GM23338 (cell line): ENCODE data around the gene ALDH8A1. TPM values are rescaled to one million over a fixed set of nuclear protein-coding genes. Genes with fewer than 3 reads are reported as not detected.

Experiments
- ATAC-seq: fragments of 200-7000 bp; cut with Tn5 transposase; 3 replicates; pipeline ENCODE4 v1.9.1; 2020
- DNase-seq: peaks from one replicate; pipeline ENCODE4 v3.0.0-alpha.2; 2015; ENCODE audit warnings: low spot score
- H2AFZ ChIP-seq: fragments of 200-600 bp; sonication (generic); 2 replicates; pipeline ENCODE4 v1.8.0; 2016; ENCODE audit warnings: antibody characterized with exemption, mild to moderate bottlenecking, moderate library complexity
- H3F3A ChIP-seq: fragments of 200-600 bp; sonication (generic); replicated peaks from 2 replicates; pipeline ENCODE4 v1.8.0; 2017; ENCODE audit warnings: antibody characterized with exemption, mixed run types, low read depth
- H3K27ac ChIP-seq: fragments of 200-600 bp; sonication (generic); 2 replicates; pipeline ENCODE4 v1.6.1; 2016; ENCODE audit warnings: low read depth
- H3K27me3 ChIP-seq: fragments of 200-600 bp; sonication (generic); 2 replicates; pipeline ENCODE4 v1.8.0; 2016; ENCODE audit warnings: mild to moderate bottlenecking, mixed run types, moderate library complexity; ENCODE audit not compliant: insufficient read depth
- H3K36me3 ChIP-seq: fragments of 200-600 bp; sonication (generic); 2 replicates; pipeline ENCODE4 v1.8.0; 2016; ENCODE audit warnings: mild to moderate bottlenecking; ENCODE audit not compliant: insufficient read depth
- H3K4me1 ChIP-seq: fragments of 200-600 bp; sonication (generic); 2 replicates; pipeline ENCODE4 v1.8.0; 2016; ENCODE audit warnings: mild to moderate bottlenecking, moderate library complexity; ENCODE audit not compliant: insufficient read depth
- H3K4me2 ChIP-seq: fragments of 200-600 bp; sonication (generic); 2 replicates; pipeline ENCODE4 v1.7.1; 2017; ENCODE audit warnings: mixed run types
- H3K4me3 ChIP-seq: fragments of 200-600 bp; sonication (generic); 2 replicates; pipeline ENCODE4 v1.6.1; 2016; ENCODE audit warnings: mixed run types
- H3K79me2 ChIP-seq: fragments of 200-600 bp; sonication (generic); replicated peaks from 2 replicates; pipeline ENCODE4 v1.8.0; 2017; ENCODE audit warnings: mild to moderate bottlenecking; ENCODE audit not compliant: insufficient read depth
- H3K9me2 ChIP-seq: fragments of 200-600 bp; sonication (generic); 2 replicates; pipeline ENCODE4 v1.8.0; 2017; ENCODE audit not compliant: insufficient read depth
- H4K20me1 ChIP-seq: fragments of 200-600 bp; sonication (generic); replicated peaks from 2 replicates; pipeline ENCODE4 v1.8.0; 2017; ENCODE audit warnings: mild to moderate bottlenecking; ENCODE audit not compliant: insufficient read depth
- H3K27ac Mint-ChIP-seq: 2 replicates; pipeline ENCODE4 v1.8.0; 2020; ENCODE audit warnings: inconsistent platforms, mild to moderate bottlenecking, moderate library complexity, mixed read lengths
- H3K27me3 Mint-ChIP-seq: 3 replicates; pipeline ENCODE4 v1.8.0; 2022; ENCODE audit warnings: low read depth, mild to moderate bottlenecking, moderate library complexity, mixed read lengths, inconsistent platforms; ENCODE audit not compliant: insufficient read depth, poor library complexity
- H3K36me3 Mint-ChIP-seq: 3 replicates; pipeline ENCODE4 v1.8.0; 2021; ENCODE audit warnings: low read depth, mild to moderate bottlenecking, inconsistent platforms, moderate library complexity, mixed read lengths
- H3K4me1 Mint-ChIP-seq: 3 replicates; pipeline ENCODE4 v1.8.0; 2020; ENCODE audit warnings: mild to moderate bottlenecking, inconsistent platforms, mixed read lengths
- H3K4me3 Mint-ChIP-seq: 3 replicates; pipeline ENCODE4 v1.8.0; 2021; ENCODE audit warnings: moderate library complexity, mild to moderate bottlenecking, inconsistent platforms, mixed read lengths
- H3K9me3 Mint-ChIP-seq: 3 replicates; pipeline ENCODE4 v1.8.0; 2020; ENCODE audit warnings: moderate library complexity, mild to moderate bottlenecking, inconsistent platforms, mixed read lengths
- CREB1 ChIP-seq: fragments of 250-450 bp; sonication (Bioruptor Pico); IDR thresholded peaks from 2 replicates; pipeline ENCODE4 v1.5.0; 2020; ENCODE audit warnings: low read depth, mild to moderate bottlenecking, moderate library complexity
- EZH2 ChIP-seq: fragments of 200-600 bp; sonication (generic); IDR thresholded peaks from one replicate; pipeline ENCODE4 v1.8.0; 2017; ENCODE audit warnings: antibody characterized with exemption, mild to moderate bottlenecking, low read depth; ENCODE audit not compliant: unreplicated experiment
- EZH2phosphoT487 ChIP-seq: fragments of 200-600 bp; sonication (generic); IDR thresholded peaks from one replicate; pipeline ENCODE4 v1.8.1; 2018; ENCODE audit warnings: antibody characterized with exemption; ENCODE audit not compliant: unreplicated experiment
- JUNB ChIP-seq: IDR thresholded peaks from one replicate; pipeline ENCODE4 v1.6.1; 2016; ENCODE audit warnings: antibody characterized with exemption; ENCODE audit not compliant: unreplicated experiment
- NANOG ChIP-seq: IDR thresholded peaks from 2 replicates; pipeline ENCODE4 v1.6.1; 2016; ENCODE audit warnings: antibody characterized with exemption, borderline replicate concordance
- REST ChIP-seq: IDR thresholded peaks from one replicate; pipeline ENCODE4 v1.6.1; 2018; ENCODE audit warnings: antibody characterized with exemption; ENCODE audit not compliant: unreplicated experiment
- ZNF331 ChIP-seq: fragments of 250-450 bp; sonication (Bioruptor Pico); IDR thresholded peaks from 2 replicates; pipeline ENCODE4 v1.5.0; 2020; ENCODE audit warnings: low read depth, mild to moderate bottlenecking, moderate library complexity
- ZNF462 ChIP-seq: fragments of 250-450 bp; sonication (Bioruptor Pico); IDR thresholded peaks from 2 replicates; pipeline ENCODE4 v1.5.0; 2020; ENCODE audit warnings: mild to moderate bottlenecking, moderate library complexity
- polyA plus RNA-seq: library from polyadenylated mRNA; unstranded; fragments of >200 nt; fragmentation: Nextera tagmentation; extraction: Ambion mirVana; gene quantifications from 2 replicates; pipeline ENCODE4 v1.2.1, GENCODE V29; 2016
- total RNA-seq: library from RNA; depleted of rRNA; stranded (reverse); fragments of >200 nt; shearing (Covaris generic); gene quantifications from 2 replicates; pipeline ENCODE4 v1.2.3, GENCODE V29; 2014
- TF ChIP-seq, protein P1 (sequence below): IDR thresholded peaks from 2 replicates; pipeline ENCODE4 v1.6.1; 2016; ENCODE audit warnings: antibody characterized with exemption

The ALDH8A1 gene
- total and polyA plus RNA-seq, 2 experiments from 2014 or later, result not detected

DNA sequence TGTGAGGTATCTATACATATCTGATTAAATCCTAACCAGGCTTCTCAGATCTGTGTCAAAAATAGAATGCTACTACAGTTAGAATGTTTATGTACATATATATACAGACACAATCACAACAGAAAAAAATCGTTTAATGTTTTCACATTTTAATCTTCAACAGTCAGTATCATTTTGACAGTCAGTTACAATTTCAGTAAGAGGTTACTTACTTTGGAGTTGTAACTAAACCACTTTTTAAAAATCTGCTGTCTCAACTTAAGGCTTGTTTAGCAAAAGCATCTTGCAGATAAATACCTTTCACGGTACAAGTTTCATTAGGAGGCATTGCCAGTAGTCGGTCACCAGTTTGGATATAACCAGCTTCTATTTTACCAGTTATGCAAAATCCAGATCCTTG is 32.3 kb upstream of the ALDH8A1 start:
- Histone ChIP-seq H3K36me3 (no peaks in the 10 kb centered on the region; the same call in 1 of the 2 replicates), H3K9me2 (no peaks in the 10 kb centered on the region), H3K79me2 (no peaks in the 10 kb centered on the region), H2AFZ (no peak overlapping the region), H3K27ac (no peak overlapping the region), H4K20me1 (no peaks in the 10 kb centered on the region; the same call in 1 of the 2 replicates), H3K27me3 (no peaks in the 10 kb centered on the region), H3F3A (no peaks in the 10 kb centered on the region), H3K4me1 (no peaks in the 10 kb centered on the region), H3K4me3 (no peak overlapping the region), H3K4me2 (no peak overlapping the region)
- H3K36me3 Mint-ChIP-seq, result peaks cover 21% of the 10 kb centered on the region; the same call in 2 of the 3 replicates
- H3K9me3 Mint-ChIP-seq, result no peaks in the 10 kb centered on the region
- H3K27ac Mint-ChIP-seq, result no peak overlapping the region
- no peak overlapping the region for H3K4me3 Mint-ChIP-seq
- TF ChIP-seq, protein P1, sequence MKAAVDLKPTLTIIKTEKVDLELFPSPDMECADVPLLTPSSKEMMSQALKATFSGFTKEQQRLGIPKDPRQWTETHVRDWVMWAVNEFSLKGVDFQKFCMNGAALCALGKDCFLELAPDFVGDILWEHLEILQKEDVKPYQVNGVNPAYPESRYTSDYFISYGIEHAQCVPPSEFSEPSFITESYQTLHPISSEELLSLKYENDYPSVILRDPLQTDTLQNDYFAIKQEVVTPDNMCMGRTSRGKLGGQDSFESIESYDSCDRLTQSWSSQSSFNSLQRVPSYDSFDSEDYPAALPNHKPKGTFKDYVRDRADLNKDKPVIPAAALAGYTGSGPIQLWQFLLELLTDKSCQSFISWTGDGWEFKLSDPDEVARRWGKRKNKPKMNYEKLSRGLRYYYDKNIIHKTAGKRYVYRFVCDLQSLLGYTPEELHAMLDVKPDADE, result no peak
- TF ChIP-seq ZNF331 (CRISPR knock-in tag), result no peak
- DNase-seq, result no peak
- no peaks in the 10 kb centered on the region for H3K4me1 Mint-ChIP-seq
- no peak for ATAC-seq
- H3K27me3 Mint-ChIP-seq, result no peaks in the 10 kb centered on the region

GRCh38 chr6:134980846-134981245 is 30.9 kb upstream of the ALDH8A1 start:
- Histone ChIP-seq H3K4me2 (no peak overlapping the region), H3K27ac (no peak overlapping the region), H3F3A (no peaks in the 10 kb centered on the region), H3K4me3 (no peak overlapping the region), H2AFZ (no peak overlapping the region), H3K9me2 (no peaks in the 10 kb centered on the region; the same call in 1 of the 2 replicates), H4K20me1 (no peaks in the 10 kb centered on the region; the same call in 1 of the 2 replicates), H3K4me1 (no peaks in the 10 kb centered on the region), H3K36me3 (no peaks in the 10 kb centered on the region; the same call in 1 of the 2 replicates), H3K79me2 (no peaks in the 10 kb centered on the region), H3K27me3 (no peaks in the 10 kb centered on the region)
- H3K36me3 Mint-ChIP-seq, result peaks cover 28% of the 10 kb centered on the region; the same call in 2 of the 3 replicates
- H3K9me3 Mint-ChIP-seq, result no peaks in the 10 kb centered on the region
- H3K4me3 Mint-ChIP-seq, result no peak overlapping the region
- no peaks in the 10 kb centered on the region for H3K4me1 Mint-ChIP-seq
- no peak for ATAC-seq
- H3K27me3 Mint-ChIP-seq, result no peaks in the 10 kb centered on the region
- no peak overlapping the region; the same call in 1 of the 2 replicates for H3K27ac Mint-ChIP-seq
- no peak for DNase-seq
- TF ChIP-seq EZH2phosphoT487 (no peak), CREB1 (no peak), JUNB (no peak), EZH2 (no peak), NANOG (no peak), REST (no peak), ZNF331 (CRISPR knock-in tag) (no peak), ZNF462 (no peak)
